Sigmoid colon (tissue), 7 donors: ENCODE data around the gene HAUS8. TPM values are rescaled to one million over a fixed set of nuclear protein-coding genes. Genes with fewer than 3 reads are reported as not detected.

ENCODE experiments used
- DNase-seq: peaks from one replicate; pipeline ENCODE4 v3.0.0-alpha.2; 2019
- H3K27ac ChIP-seq, 4 donors: fragments of 200-600 bp; sonication (generic); one replicate each; pipeline ENCODE4 v1.5.1; 2016 to 2019; ENCODE audit warnings: mild to moderate bottlenecking in 1 of 4
- H3K27me3 ChIP-seq, 3 donors: fragments of 200-600 bp; sonication (generic); one replicate each; pipeline ENCODE4 v1.5.1; 2019; ENCODE audit warnings: mild to moderate bottlenecking in 1 of 3
- H3K36me3 ChIP-seq, 4 donors: fragments of 200-600 bp; sonication (generic); one replicate each; pipeline ENCODE4 v1.5.1; 2016 to 2019
- H3K4me1 ChIP-seq, 4 donors: fragments of 200-600 bp; sonication (generic); one replicate each; pipeline ENCODE4 v1.5.1; 2017 to 2019
- H3K4me3 ChIP-seq, 4 donors: fragments of 200-600 bp; sonication (generic); one replicate each; pipeline ENCODE4 v1.5.1; 2017 to 2019; ENCODE audit warnings: mild to moderate bottlenecking in 2 of 4, moderate library complexity in 1 of 4
- H3K9me3 ChIP-seq, 4 donors: fragments of 200-600 bp in 3 of 4; sonication (generic) in 3 of 4; one replicate each; pipeline versions ENCODE4 v1.5.1 to v1.6.1; 2013 to 2019
- CTCF ChIP-seq, 4 experiments: fragments of 450-650 bp in 3 of 4; fragments of 200-600 bp in 1 of 4; IDR thresholded peaks; one replicate each; pipeline ENCODE4 v1.5.1; 2016 to 2019; ENCODE audit warnings: antibody characterized with exemption in 4 of 4, mild to moderate bottlenecking in 3 of 4, moderate library complexity in 2 of 4
- EP300 ChIP-seq, 4 donors: sonication (generic); formaldehyde crosslinking; IDR thresholded peaks; one replicate each; pipeline ENCODE4 v1.6.1; 2017; ENCODE audit warnings: antibody characterized with exemption in 4 of 4
- POLR2A ChIP-seq, 2 donors: fragments of 450-650 bp; IDR thresholded peaks; one replicate each; pipeline ENCODE4 v1.6.1; 2016; ENCODE audit warnings: antibody characterized with exemption in 2 of 2, mild to moderate bottlenecking in 2 of 2, moderate library complexity in 2 of 2
- POLR2AphosphoS5 ChIP-seq, 4 donors: sonication (generic); formaldehyde crosslinking; IDR thresholded peaks; one replicate each; pipeline ENCODE4 v1.6.1; 2017; ENCODE audit warnings: antibody characterized with exemption in 4 of 4
- WGBS, 2 donors: extraction: QIAGEN DNeasy Blood & Tissue Kit; methylation state at CpG; one replicate each; pipeline ENCODE4 v1.1.7; 2013; 5-methylcytosine and 5-hydroxymethylcytosine counted together
- intact Hi-C: fragments of 100-400 bp; cut with DNase I; formaldehyde crosslinking; loops from one replicate; pipeline ENCODE4 v1.15.1; 2023
- polyA plus RNA-seq, 3 donors: library from polyadenylated mRNA; stranded (reverse); fragments of 200-250 nt; gene quantifications; one replicate each; pipeline ENCODE4 v1.2.3, GENCODE V29; 2013
- total RNA-seq, 4 donors: library from RNA; depleted of rRNA; stranded (reverse); fragments of >200 nt; gene quantifications; one replicate each; pipeline ENCODE4 v1.1.0, GENCODE V29; 2016
- donor health status: healthy with polysubstance abuse.
- donor health status: Bipolar disorder and iron deficiency.
- donor health status: healthy.

HAUS8 gene, protein sequence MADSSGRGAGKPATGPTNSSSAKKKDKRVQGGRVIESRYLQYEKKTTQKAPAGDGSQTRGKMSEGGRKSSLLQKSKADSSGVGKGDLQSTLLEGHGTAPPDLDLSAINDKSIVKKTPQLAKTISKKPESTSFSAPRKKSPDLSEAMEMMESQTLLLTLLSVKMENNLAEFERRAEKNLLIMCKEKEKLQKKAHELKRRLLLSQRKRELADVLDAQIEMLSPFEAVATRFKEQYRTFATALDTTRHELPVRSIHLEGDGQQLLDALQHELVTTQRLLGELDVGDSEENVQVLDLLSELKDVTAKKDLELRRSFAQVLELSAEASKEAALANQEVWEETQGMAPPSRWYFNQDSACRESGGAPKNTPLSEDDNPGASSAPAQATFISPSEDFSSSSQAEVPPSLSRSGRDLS
- total RNA-seq: 10 to 100 TPM in 2 of 4 donors, 1 to 10 TPM in 2; 6.7 to 14.1 (median 11.1) TPM
- 10 to 100 TPM in 2 of 3 donors, 1 to 10 TPM in 1; 9.6 to 14.8 (median 10.4) TPM for polyA plus RNA-seq

DNA sequence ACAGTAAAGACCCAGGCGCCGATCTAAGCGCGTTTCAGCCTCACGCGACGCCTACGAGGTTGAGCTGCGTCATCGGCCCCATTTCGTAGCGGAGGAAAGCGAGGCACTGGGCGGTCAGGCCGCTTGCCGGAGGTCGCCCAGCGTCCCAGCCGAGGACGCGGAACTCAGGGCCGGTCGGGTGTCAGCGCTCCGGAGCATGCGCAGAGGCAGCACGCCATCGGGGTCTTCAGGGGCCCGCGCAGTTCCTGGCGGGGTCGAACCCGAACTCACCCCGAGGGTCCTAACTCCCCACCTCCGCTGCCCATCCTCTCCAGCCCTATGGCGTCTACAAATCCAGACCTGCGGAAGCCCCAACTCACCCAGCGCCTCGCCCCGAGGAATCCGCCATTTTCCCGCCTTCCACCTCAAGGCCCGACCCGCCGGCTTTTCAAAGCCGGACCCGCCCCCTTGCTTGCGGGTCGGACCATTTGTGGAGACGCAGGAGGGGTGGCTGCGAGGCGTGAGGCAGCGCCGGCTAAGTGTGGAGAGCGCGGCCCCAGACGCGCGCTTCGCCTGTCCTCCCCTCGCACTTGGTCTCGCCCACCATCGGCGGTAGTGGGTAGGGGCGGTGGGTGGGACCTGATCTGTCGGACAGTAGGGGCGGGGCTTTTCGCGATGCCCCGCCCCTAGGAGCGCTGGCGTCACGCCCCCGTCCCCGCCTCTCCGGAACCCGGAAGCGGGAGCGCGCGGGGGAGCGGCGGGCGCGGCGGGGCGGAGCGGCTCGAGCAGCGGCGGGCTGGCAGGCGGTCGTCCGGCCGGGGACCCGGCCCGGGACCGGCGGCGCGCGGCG is at the start of gene HAUS8, which contains the start of gene MYO9B:
Gene HAUS8, minus strand, starts transcription at position 418 of the 829 bp plus-strand sequence. Its CDS starts 30 bp downstream, at position 388.
Gene MYO9B, plus strand, starts transcription at position 743 of the 829 bp plus-strand sequence. CDS start 25,941 bp downstream, outside the sequence.
- 0% methylated on average over 103 of the region's 103 CpGs for WGBS, 2 donors

DNA sequence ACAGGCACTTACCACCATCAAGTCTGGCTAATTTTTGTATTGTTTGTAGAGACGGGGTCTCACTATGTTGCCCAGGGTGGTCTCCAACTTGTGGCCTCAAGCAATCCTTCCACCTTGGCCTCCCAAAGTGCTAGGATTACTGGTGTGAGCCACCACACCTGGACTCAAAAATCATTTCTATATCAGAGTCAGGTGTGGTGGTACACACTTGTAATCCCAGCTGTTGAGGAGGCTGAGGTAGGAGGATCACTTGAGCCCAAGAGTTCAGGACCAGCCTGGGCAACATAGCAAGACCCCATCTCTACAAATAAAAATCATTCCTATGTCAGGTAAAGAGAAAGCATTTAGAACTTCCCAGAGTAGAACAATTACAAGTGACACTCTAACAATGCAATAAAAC is 48.8 kb upstream of the HAUS8 start:
- intact Hi-C loops: no loop called here
- Histone ChIP-seq H3K4me3 (no peak overlapping the region), H3K36me3 (peaks cover 0 to 6% (median 0%) of the 10 kb centered on the region in 4 donors), H3K9me3 (no peaks in the 10 kb centered on the region), H3K27ac (no peak overlapping the region), H3K27me3 (no peaks in the 10 kb centered on the region), H3K4me1 (peaks cover 0 to 18% (median 10%) of the 10 kb centered on the region in 4 donors)
- no peak for TF ChIP-seq POLR2A (IDR thresholded peaks at IDR 0.05)
- TF ChIP-seq CTCF (IDR thresholded peaks at IDR 0.05): no peak
- TF ChIP-seq POLR2AphosphoS5 (IDR thresholded peaks at IDR 0.05): no peak
- TF ChIP-seq EP300 (IDR thresholded peaks at IDR 0.05): no peak
- WGBS, 2 donors: 93 to 100% methylated on average over 1 of the region's 1 CpG
- DNase-seq: no peak

More for the DNA sequence above, at the start of gene HAUS8, which contains the start of gene MYO9B:
- Histone ChIP-seq H3K36me3 (peaks cover 0 to 12% (median 0%) of the 10 kb centered on the region in 4 donors), H3K27ac (peak within 1 kb of the TSS; percentile 87 to 96 (median 93)), H3K9me3 (no peaks in the 10 kb centered on the region), H3K4me3 (peak within 1 kb of the TSS; percentile 76 to 91 (median 84)), H3K27me3 (no peaks in the 10 kb centered on the region), H3K4me1 (peaks cover 0 to 53% (median 43%) of the 10 kb centered on the region in 4 donors)
- intact Hi-C loops: loop anchor here (1.0 kb wide), 1 partner anchor 151 kb away; the partner anchor contains the start of gene OCEL1
- DNase-seq: peak; percentile 100
- TF ChIP-seq POLR2A (IDR thresholded peaks at IDR 0.05): peak in 1 of 2 donors; percentile 20
- TF ChIP-seq POLR2AphosphoS5 (IDR thresholded peaks at IDR 0.05): peak; percentile 66 to 87 (median 72)
- no peak for TF ChIP-seq CTCF (IDR thresholded peaks at IDR 0.05)

GRCh38 chr19:17123041-17123440 is 47.8 kb upstream of the HAUS8 start:
- DNase-seq: no peak
- Histone ChIP-seq H3K27ac (no peak overlapping the region), H3K4me3 (no peak overlapping the region), H3K9me3 (no peaks in the 10 kb centered on the region), H3K27me3 (no peaks in the 10 kb centered on the region), H3K4me1 (peaks cover 0 to 18% (median 10%) of the 10 kb centered on the region in 4 donors), H3K36me3 (peaks cover 0 to 6% (median 0%) of the 10 kb centered on the region in 4 donors)
- 22 to 78% methylated on average over 2 of the region's 2 CpGs for WGBS, 2 donors
- intact Hi-C loops: no loop called here
- TF ChIP-seq POLR2A (IDR thresholded peaks at IDR 0.05): no peak
- no peak for TF ChIP-seq CTCF (IDR thresholded peaks at IDR 0.05)
- no peak for TF ChIP-seq EP300 (IDR thresholded peaks at IDR 0.05)
- TF ChIP-seq POLR2AphosphoS5 (IDR thresholded peaks at IDR 0.05): no peak

- 77 to 86% methylated on average over 9 of the region's 9 CpGs for WGBS, 2 donors
- H3K4me1 ChIP-seq: peaks cover 0 to 24% (median 11%) of the 10 kb centered on the region in 4 donors
- no peaks in the 10 kb centered on the region for H3K9me3 ChIP-seq
- peaks cover 0 to 6% (median 0%) of the 10 kb centered on the region in 4 donors for H3K36me3 ChIP-seq
- H3K27ac ChIP-seq: no peak overlapping the region
- no peaks in the 10 kb centered on the region for H3K27me3 ChIP-seq
- intact Hi-C loops: no loop called here
- DNase-seq: no peak
- TF ChIP-seq EP300 (IDR thresholded peaks at IDR 0.05): no peak
- TF ChIP-seq POLR2AphosphoS5 (IDR thresholded peaks at IDR 0.05): no peak
- TF ChIP-seq POLR2A (IDR thresholded peaks at IDR 0.05): no peak
- TF ChIP-seq CTCF (IDR thresholded peaks at IDR 0.05): no peak
- H3K4me3 ChIP-seq: no peak overlapping the region
These were observed 46.6 kb upstream of the HAUS8 start for GRCh38 chr19:17121736-17122293.
